Astrocyte of the cerebellum (primary cell): ENCODE data around the gene FAM131A.

Experiments used
- DNase-seq: peaks from one replicate; pipeline ENCODE4 v3.0.0-alpha.2; 2011; ENCODE audit warnings: low read depth
- H3K4me3 ChIP-seq: 2 replicates; pipeline ENCODE4 v1.5.1; 2011; ENCODE audit warnings: mild to moderate bottlenecking, low read depth, low read length, moderate library complexity
- CTCF ChIP-seq: IDR thresholded peaks from 2 replicates; pipeline ENCODE4 v1.5.1; 2012; ENCODE audit warnings: low read length, low read depth, moderate library complexity, mild to moderate bottlenecking; ENCODE audit errors: missing control alignments
- in situ Hi-C: cut with HindIII; loops from 2 replicates; pipeline ENCODE4 v1.10.0; 2017; ENCODE audit warnings: low sequenced_read_pairs

The FAM131A gene

GRCh38 chr3:184296616-184297015, 40.8 kb upstream of the FAM131A start:
- in situ Hi-C loops = no loop called here
- TF ChIP-seq CTCF = no peak
- no peak for DNase-seq
- no peak overlapping the region for H3K4me3 ChIP-seq

GRCh38 chr3:184298759-184299487, 38.5 kb upstream of the FAM131A start, which contains the start of gene PSMD2:
PSMD2 (plus strand) TSS chr3:184299241; CDS start chr3:184299267, 26 bp downstream.
- DNase-seq = peak; percentile 92
- TF ChIP-seq CTCF = no peak
- peak within 1 kb of the TSS; percentile 97 for H3K4me3 ChIP-seq
- in situ Hi-C loops = no loop called here

- peak overlapping the region; percentile 97 for H3K4me3 ChIP-seq
- in situ Hi-C loops = no loop called here
- TF ChIP-seq CTCF = no peak
- no peak for DNase-seq
Observed at GRCh38 chr3:184299488-184300377, 37.7 kb upstream of the FAM131A start.

- DNase-seq = no peak
- no peak for TF ChIP-seq CTCF
- in situ Hi-C loops = no loop called here
- H3K4me3 ChIP-seq = peak overlapping the region; percentile 97
Observed at GRCh38 chr3:184300378-184300720, 37.1 kb upstream of the FAM131A start.

- in situ Hi-C loops = no loop called here
- no peak for DNase-seq
Observed at GRCh38 chr3:184305577-184305976, 31.8 kb upstream of the FAM131A start.

More at GRCh38 chr3:184305577-184305976, 31.8 kb upstream of the FAM131A start:
- H3K4me3 ChIP-seq = no peak overlapping the region
- TF ChIP-seq CTCF = peak; percentile 58
